GM23248 (cell line): ENCODE results near the gene IFIH1. TPM values are rescaled to one million over a fixed set of nuclear protein-coding genes. Genes with fewer than 3 reads are reported as not detected.

Experiments used
- DNase-seq: peaks from one replicate; pipeline ENCODE4 v3.0.0-alpha.2; 2015
- H2AFZ ChIP-seq: fragments of 200-600 bp; sonication (generic); 2 replicates; pipeline ENCODE4 v1.6.1; 2016; ENCODE audit warnings: antibody characterized with exemption
- H3F3A ChIP-seq: fragments of 200-600 bp; sonication (generic); 2 replicates; pipeline ENCODE4 v1.6.1; 2016; ENCODE audit warnings: mild to moderate bottlenecking, antibody characterized with exemption, mixed run types; ENCODE audit not compliant: insufficient read depth
- H3K27ac ChIP-seq: fragments of 200-600 bp; sonication (generic); 2 replicates; pipeline ENCODE4 v1.5.1; 2016; ENCODE audit warnings: mild to moderate bottlenecking
- H3K27me3 ChIP-seq: fragments of 200-600 bp; sonication (generic); replicated peaks from 2 replicates; pipeline ENCODE4 v1.6.1; 2016; ENCODE audit warnings: mild to moderate bottlenecking; ENCODE audit not compliant: insufficient read depth
- H3K36me3 ChIP-seq: fragments of 200-600 bp; sonication (generic); 2 replicates; pipeline ENCODE4 v1.6.1; 2016; ENCODE audit warnings: low read depth, mild to moderate bottlenecking
- H3K4me1 ChIP-seq: fragments of 200-600 bp; sonication (generic); 2 replicates; pipeline ENCODE4 v1.6.1; 2016; ENCODE audit warnings: mild to moderate bottlenecking; ENCODE audit not compliant: insufficient read depth
- H3K4me2 ChIP-seq: fragments of 200-600 bp; sonication (generic); one replicate; pipeline ENCODE4 v1.6.1; 2016; ENCODE audit warnings: mild to moderate bottlenecking; ENCODE audit not compliant: unreplicated experiment
- H3K4me3 ChIP-seq: fragments of 200-600 bp; sonication (generic); 2 replicates; pipeline ENCODE4 v1.5.1; 2016; ENCODE audit warnings: mild to moderate bottlenecking
- H3K79me2 ChIP-seq: fragments of 200-600 bp; sonication (generic); 2 replicates; pipeline ENCODE4 v1.6.1; 2016; ENCODE audit warnings: mild to moderate bottlenecking; ENCODE audit not compliant: insufficient read depth
- H3K9ac ChIP-seq: fragments of 200-600 bp; sonication (generic); 2 replicates; pipeline ENCODE4 v1.6.1; 2016; ENCODE audit warnings: mild to moderate bottlenecking
- H3K9me2 ChIP-seq: fragments of 200-600 bp; sonication (generic); 2 replicates; pipeline ENCODE4 v1.6.1; 2016; ENCODE audit warnings: mixed run types, mild to moderate bottlenecking, moderate library complexity; ENCODE audit not compliant: insufficient read depth
- H3K9me3 ChIP-seq: fragments of 200-600 bp; sonication (generic); one replicate; pipeline ENCODE4 v1.6.1; 2017; ENCODE audit warnings: low read depth
- H4K20me1 ChIP-seq: fragments of 200-600 bp; sonication (generic); 2 replicates; pipeline ENCODE4 v1.6.0; 2016; ENCODE audit not compliant: insufficient read depth
- EZH2 ChIP-seq: fragments of 200-600 bp; sonication (generic); IDR thresholded peaks from 2 replicates; pipeline ENCODE4 v1.6.1; 2018; ENCODE audit warnings: antibody characterized with exemption, mild to moderate bottlenecking; ENCODE audit not compliant: insufficient read depth, poor library complexity, severe bottlenecking
- EZH2phosphoT487 ChIP-seq: fragments of 200-600 bp; sonication (generic); IDR thresholded peaks from 2 replicates; pipeline ENCODE4 v1.6.1; 2018; ENCODE audit warnings: antibody characterized with exemption, moderate library complexity, mild to moderate bottlenecking, low read depth; ENCODE audit not compliant: insufficient read depth
- WGBS, 2 experiments: methylation state at CpG; one replicate each; pipeline ENCODE4 v1.1.6; 2015 to 2017; ENCODE audit warnings: low lambda C conversion rate in 2 of 2, low coverage in 1 of 2; ENCODE audit errors: missing lambda C conversion rate in 2 of 2; 5-methylcytosine and 5-hydroxymethylcytosine counted together
- in situ Hi-C: fragments of 300-500 bp; cut with MboI; formaldehyde crosslinking; loops from 2 replicates; pipeline ENCODE4 v1.15.0; 2020
- polyA plus RNA-seq: library from polyadenylated mRNA; unstranded; fragments of >200 nt; fragmentation: Nextera tagmentation; extraction: Ambion mirVana; gene quantifications from 2 replicates; pipeline ENCODE4 v1.2.1, GENCODE V29; 2016
- total RNA-seq: library from RNA; depleted of rRNA; stranded (reverse); fragments of >200 nt; shearing (Covaris generic); gene quantifications from 2 replicates; pipeline ENCODE4 v1.2.3, GENCODE V29; 2014

The IFIH1 gene
- total and polyA plus RNA-seq, 2 experiments from 2014 or later = 1.3 to 1.6 TPM

DNA sequence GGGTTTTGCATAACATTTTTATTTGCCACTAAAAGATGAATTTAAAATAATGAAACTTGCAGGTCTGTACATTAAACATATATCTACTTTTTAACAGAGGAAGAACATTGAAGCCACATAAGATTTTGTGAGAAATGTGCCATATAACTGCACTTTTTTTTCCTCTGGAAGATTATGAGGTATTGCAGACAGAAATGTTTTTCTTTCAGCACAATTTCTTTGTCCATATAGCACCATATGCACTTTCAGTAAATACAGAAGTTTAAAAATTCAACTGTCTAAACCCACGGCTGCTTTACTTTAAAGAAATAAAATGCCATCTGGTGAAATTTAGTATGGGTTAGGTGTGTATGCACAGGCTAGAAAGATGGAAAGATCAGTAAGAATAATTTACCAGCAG lies 74.8 kb downstream of the IFIH1 start:
- Histone ChIP-seq H3K9me3 (no peaks in the 10 kb centered on the region), H3K27me3 (no peaks in the 10 kb centered on the region), H3K4me1 (peaks cover 59% of the 10 kb centered on the region), H4K20me1 (no peaks in the 10 kb centered on the region), H3K4me3 (peak overlapping the region; percentile 88), H3F3A (peaks cover 54% of the 10 kb centered on the region), H2AFZ (no peak overlapping the region), H3K9me2 (no peaks in the 10 kb centered on the region), H3K9ac (peak overlapping the region; percentile 88), H3K36me3 (peaks cover 25% of the 10 kb centered on the region), H3K79me2 (peaks cover 43% of the 10 kb centered on the region), H3K4me2 (peak overlapping the region; percentile 96), H3K27ac (peak overlapping the region; percentile 97)
- in situ Hi-C loops = no loop called here
- no peak for DNase-seq
- TF ChIP-seq EZH2 = no peak
- no peak for TF ChIP-seq EZH2phosphoT487
- WGBS, 2 experiments = 18 to 23% methylated on average over 1 of the region's 1 CpG

DNA sequence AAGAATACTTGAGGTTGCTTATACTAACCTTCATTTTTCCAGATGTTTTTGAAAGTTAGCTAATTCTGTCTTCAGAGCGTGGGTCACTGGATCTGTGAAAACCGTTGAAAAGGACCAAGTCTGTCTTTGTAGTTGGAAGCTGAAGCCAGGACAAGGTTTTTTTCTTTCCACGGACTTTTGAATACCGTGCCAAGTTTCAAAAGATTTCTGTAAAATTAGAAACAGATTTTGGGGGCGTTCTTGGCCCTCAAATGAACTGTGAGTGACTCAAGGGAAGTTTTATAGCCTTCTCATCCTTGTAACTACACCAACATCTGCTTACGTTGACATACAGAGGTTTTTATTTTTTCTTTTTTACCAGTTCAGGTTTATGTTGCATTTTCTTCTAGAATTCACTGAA lies 75.2 kb downstream of the IFIH1 start, which contains the start of gene FAP:
Gene FAP, minus strand, starts transcription at position 152 of the 400 bp plus-strand sequence. Its CDS starts 118 bp downstream, at position 34.
- Histone ChIP-seq H2AFZ (0 out of 2 replicates have a peak within 1 kb of the TSS, but pooled peaks have one; percentile 26), H3F3A (peaks cover 54% of the 10 kb centered on the region), H4K20me1 (no peaks in the 10 kb centered on the region), H3K4me1 (peaks cover 59% of the 10 kb centered on the region), H3K27me3 (no peaks in the 10 kb centered on the region), H3K27ac (peak within 1 kb of the TSS; percentile 97), H3K36me3 (peaks cover 29% of the 10 kb centered on the region), H3K9me3 (no peaks in the 10 kb centered on the region), H3K4me2 (peak within 1 kb of the TSS; percentile 96), H3K9ac (peak within 1 kb of the TSS; percentile 88), H3K4me3 (peak within 1 kb of the TSS; percentile 88), H3K9me2 (no peaks in the 10 kb centered on the region), H3K79me2 (peaks cover 47% of the 10 kb centered on the region)
- peak; percentile 95 for DNase-seq
- in situ Hi-C loops = no loop called here
- TF ChIP-seq EZH2 (no peak), EZH2phosphoT487 (no peak)
- 0 to 2% methylated on average over 6 of the region's 6 CpGs for WGBS, 2 experiments

DNA sequence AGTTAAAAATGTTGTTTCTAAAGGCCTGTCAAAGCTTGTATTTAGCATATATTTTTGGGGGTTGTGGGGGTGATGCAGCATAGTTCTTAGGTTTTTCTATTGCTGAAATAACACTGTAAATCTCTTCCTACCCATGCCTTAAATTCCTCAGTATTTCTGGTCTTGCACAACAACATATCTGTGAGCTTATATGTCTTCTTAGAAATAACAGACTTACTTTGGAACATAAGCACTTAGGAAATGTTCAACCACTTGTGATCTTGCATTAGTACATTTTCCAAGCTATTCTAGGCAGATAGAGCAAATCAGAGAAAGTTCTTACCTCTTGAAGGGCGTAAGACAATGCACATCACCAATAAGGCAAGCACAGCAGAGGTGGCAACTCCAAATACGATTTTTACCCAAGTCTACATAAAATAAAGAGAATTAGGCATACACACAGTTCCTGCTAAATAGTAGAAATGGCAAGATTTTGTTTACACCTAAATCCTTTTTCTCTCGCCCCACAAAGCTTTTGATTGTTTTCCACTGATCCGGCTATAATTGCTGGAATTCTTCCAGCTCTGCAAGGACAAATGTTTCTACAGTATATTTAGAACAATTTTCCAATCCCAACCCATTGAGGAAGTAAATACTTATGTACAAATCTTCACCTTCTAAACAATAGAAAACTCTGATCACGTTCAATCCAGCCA lies 75.8 kb downstream of the IFIH1 start:
- Histone ChIP-seq H3K9ac (peak overlapping the region; percentile 88), H3K79me2 (peaks cover 52% of the 10 kb centered on the region), H2AFZ (0 out of 2 replicates have a peak overlapping the region, but pooled peaks have one; percentile 26), H3K9me2 (no peaks in the 10 kb centered on the region), H3K36me3 (peaks cover 34% of the 10 kb centered on the region), H3K27me3 (no peaks in the 10 kb centered on the region), H3F3A (peaks cover 54% of the 10 kb centered on the region), H3K4me1 (peaks cover 59% of the 10 kb centered on the region), H3K4me3 (peak overlapping the region; percentile 88), H3K4me2 (peak overlapping the region; percentile 96), H3K27ac (peak overlapping the region; percentile 97), H4K20me1 (no peaks in the 10 kb centered on the region), H3K9me3 (no peaks in the 10 kb centered on the region)
- TF ChIP-seq EZH2 (no peak), EZH2phosphoT487 (no peak)
- peak; percentile 73 for DNase-seq
- WGBS, 2 experiments = 1% methylated on average over 5 of the region's 5 CpGs
- in situ Hi-C loops = no loop called here

DNA sequence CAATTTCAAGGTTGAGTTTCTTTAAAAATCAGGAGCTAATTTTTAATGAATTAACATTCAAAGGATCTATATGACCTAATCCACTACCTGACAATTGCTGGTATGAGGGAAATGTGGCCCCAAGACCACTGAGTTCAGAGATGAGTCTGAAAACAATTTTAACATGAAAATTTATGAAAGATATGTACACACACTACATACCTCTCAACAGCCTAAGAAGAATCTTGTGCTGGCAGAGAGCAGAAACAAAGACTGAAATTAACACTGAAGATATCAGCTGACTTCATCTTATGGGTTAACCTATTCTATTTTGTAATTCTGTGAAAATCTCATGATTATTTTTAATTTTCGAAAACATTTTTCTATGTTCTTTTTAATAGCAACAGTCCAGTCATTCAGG lies 76.9 kb downstream of the IFIH1 start:
- DNase-seq = no peak
- no peaks in the 10 kb centered on the region for H3K27me3 ChIP-seq
- H3F3A ChIP-seq = peaks cover 57% of the 10 kb centered on the region
- peak overlapping the region; percentile 88 for H3K9ac ChIP-seq
- H4K20me1 ChIP-seq = no peaks in the 10 kb centered on the region
- peaks cover 46% of the 10 kb centered on the region for H3K36me3 ChIP-seq
- 0 to 5% methylated on average over 1 of the region's 1 CpG for WGBS, 2 experiments
- H2AFZ ChIP-seq = no peak overlapping the region
- H3K9me3 ChIP-seq = no peaks in the 10 kb centered on the region
- peak overlapping the region; percentile 96 for H3K4me2 ChIP-seq
- in situ Hi-C loops = no loop called here
- H3K4me1 ChIP-seq = peaks cover 55% of the 10 kb centered on the region
- peaks cover 63% of the 10 kb centered on the region for H3K79me2 ChIP-seq
- no peaks in the 10 kb centered on the region for H3K9me2 ChIP-seq
- H3K4me3 ChIP-seq = peak overlapping the region; percentile 88
- peak overlapping the region; percentile 97 for H3K27ac ChIP-seq
- no peak for TF ChIP-seq EZH2phosphoT487
- TF ChIP-seq EZH2 = no peak
